GM12878 (cell line): Measurements from ENCODE around the gene RTEL1. TPM values are rescaled to one million over a fixed set of nuclear protein-coding genes. Genes with fewer than 3 reads are reported as not detected.

ENCODE experiments used
- HDGF ChIP-seq: fragments of 450-650 bp; IDR thresholded peaks from 2 replicates; pipeline ENCODE4 v1.6.1; 2016; ENCODE audit warnings: antibody characterized with exemption
- KAT2A ChIP-seq: conservative IDR thresholded peaks from 2 replicates; pipeline ENCODE4 v1.6.1; 2011; ENCODE audit warnings: low read depth, low read length; ENCODE audit not compliant: control insufficient read depth
- KLF5 ChIP-seq: fragments of 450-650 bp; IDR thresholded peaks from 2 replicates; pipeline ENCODE4 v1.6.1; 2014; ENCODE audit warnings: mild to moderate bottlenecking; ENCODE audit not compliant: partially characterized antibody
- MAX ChIP-seq: IDR thresholded peaks from 2 replicates; pipeline ENCODE4 v1.6.1; 2012; ENCODE audit warnings: low read depth, low read length, improper control_type of control experiment
- MEF2A ChIP-seq: IDR thresholded peaks from 2 replicates; pipeline ENCODE4 v1.6.1; 2011; ENCODE audit warnings: low read depth, mild to moderate bottlenecking, low read length, moderate library complexity; ENCODE audit not compliant: insufficient read depth
- MXI1 ChIP-seq: fragments of 150-350 bp; IDR thresholded peaks from 2 replicates; pipeline ENCODE4 v1.6.1; 2011; ENCODE audit warnings: low read depth, mild to moderate bottlenecking, inconsistent platforms, low read length, improper control_type of control experiment
- NFYA ChIP-seq: IDR thresholded peaks from 2 replicates; pipeline ENCODE4 v1.6.1; 2011; ENCODE audit warnings: low read depth, mild to moderate bottlenecking, low read length, improper control_type of control experiment, borderline replicate concordance
- REST ChIP-seq: IDR thresholded peaks from 2 replicates; pipeline ENCODE4 v1.6.1; 2012; ENCODE audit warnings: mild to moderate bottlenecking, low read depth, low read length
- STAT3 ChIP-seq: IDR thresholded peaks from 2 replicates; pipeline ENCODE4 v1.6.1; 2011; ENCODE audit warnings: low read depth, low read length, improper control_type of control experiment
- TAF1 ChIP-seq: IDR thresholded peaks from 2 replicates; pipeline ENCODE4 v1.6.1; 2011; ENCODE audit warnings: mild to moderate bottlenecking, low read depth, low read length, borderline replicate concordance
- ZBTB4 ChIP-seq: fragments of 450-650 bp; formaldehyde crosslinking; IDR thresholded peaks from 2 replicates; pipeline ENCODE4 v1.4.0; 2022; ENCODE audit warnings: mild to moderate bottlenecking, moderate library complexity
- polyA plus RNA-seq, 11 experiments: library from polyadenylated mRNA; depleted of rRNA in 4 of 11; unstranded in 6 of 11; stranded (reverse) in 5 of 11; fragments of >200 nt; fragmentation: Nextera tagmentation in 4 of 11; fragmentation: Illumina TruSeq in 1 of 11; extraction: Ambion mirVana in 4 of 11; extraction: Trizol in 1 of 11; gene quantifications; 1 replicate in 1 of 11; 2 replicates in 10 of 11; pipeline versions ENCODE4 v1.2.1 to v1.2.3, GENCODE V29; 2011 to 2016; ENCODE audit warnings: inconsistent platforms in 2 of 11, missing spikeins in 2 of 11, low read depth in 1 of 11
- total RNA-seq, 4 experiments: library from RNA; depleted of rRNA in 3 of 4; stranded (reverse); fragments of >200 nt in 3 of 4; fragmentation: Illumina TruSeq in 1 of 4; extraction: Trizol in 1 of 4; gene quantifications; 2 replicates each; pipeline versions ENCODE4 v1.2.1 to v1.2.3, GENCODE V29; 2013 to 2021

RTEL1 gene
- total and polyA plus RNA-seq, 10 of the 15 experiments (the other 5 are each of a cell fraction or from before 2014, with no cell fraction given) = 0.40 to 37.2 (median 15.6) TPM; not detected in 1

- TF ChIP-seq REST (no peak), KAT2A (no peak), MAX (no peak; the same call in 1 of the 2 replicates), KLF5 (peak; percentile 66), STAT3 (no peak), HDGF (0 out of 2 replicates have a peak, but pooled peaks have one; percentile 25), MXI1 (peak; percentile 63; the same call in 1 of the 2 replicates), TAF1 (peak; percentile 81; the same call in 1 of the 2 replicates), ZBTB4 (CRISPR knock-in tag) (no peak), MEF2A (no peak), NFYA (no peak)
Measured at GRCh38 chr20:63657937-63658748, at the start of gene RTEL1 (continued).
